Trophoblast cell (in vitro differentiated cells and primary cell): Measurements from ENCODE around the gene UFM1.

Source experiments
- DNase-seq, 2 donors: peaks; one replicate each; pipeline ENCODE4 v3.0.0-alpha.2; 2016
- H2AFZ ChIP-seq: 2 replicates; pipeline ENCODE4 v1.6.1; 2013; ENCODE audit warnings: low read length, moderate library complexity, mild to moderate bottlenecking; ENCODE audit not compliant: insufficient read depth, poor library complexity
- H2AK5ac ChIP-seq: 2 replicates; pipeline ENCODE4 v1.6.1; 2013; ENCODE audit warnings: mild to moderate bottlenecking, low read length
- H2BK120ac ChIP-seq: 2 replicates; pipeline ENCODE4 v1.6.1; 2013; ENCODE audit warnings: low read length, mild to moderate bottlenecking, moderate library complexity; ENCODE audit not compliant: insufficient read depth, poor library complexity
- H2BK12ac ChIP-seq: 2 replicates; pipeline ENCODE4 v1.6.1; 2013; ENCODE audit warnings: mild to moderate bottlenecking, low read length, moderate library complexity
- H2BK5ac ChIP-seq: 2 replicates; pipeline ENCODE4 v1.6.1; 2013; ENCODE audit warnings: low read length, low read depth, moderate library complexity, mild to moderate bottlenecking; ENCODE audit not compliant: poor library complexity
- H3K14ac ChIP-seq: 2 replicates; pipeline ENCODE4 v1.6.1; 2013; ENCODE audit warnings: mild to moderate bottlenecking, low read length
- H3K18ac ChIP-seq: 2 replicates; pipeline ENCODE4 v1.6.1; 2013; ENCODE audit warnings: mild to moderate bottlenecking, low read length
- H3K23ac ChIP-seq: 2 replicates; pipeline ENCODE4 v1.6.1; 2013; ENCODE audit warnings: low read length
- H3K27ac ChIP-seq: 2 replicates; pipeline ENCODE4 v1.5.1; 2013; ENCODE audit warnings: low read depth, mild to moderate bottlenecking, inconsistent platforms, low read length, moderate library complexity
- H3K27me3 ChIP-seq: 2 replicates; pipeline ENCODE4 v1.6.1; 2013; ENCODE audit warnings: inconsistent platforms, mild to moderate bottlenecking, low read length, moderate library complexity; ENCODE audit not compliant: insufficient read depth
- H3K36me3 ChIP-seq, 2 experiments: 1 replicate in 1 of 2; 2 replicates in 1 of 2; pipeline ENCODE4 v1.6.1; 2013; ENCODE audit warnings: low read length in 2 of 2, mild to moderate bottlenecking in 2 of 2, moderate library complexity in 1 of 2; ENCODE audit not compliant: insufficient read depth in 2 of 2, control insufficient read depth in 1 of 2
- H3K4ac ChIP-seq: 2 replicates; pipeline ENCODE4 v1.6.1; 2013; ENCODE audit warnings: low read depth, mild to moderate bottlenecking, low read length, moderate library complexity
- H3K4me1 ChIP-seq, 2 experiments: 1 replicate in 1 of 2; 2 replicates in 1 of 2; pipeline ENCODE4 v1.6.1; 2013; ENCODE audit warnings: low read length in 2 of 2, mild to moderate bottlenecking in 2 of 2, moderate library complexity in 1 of 2; ENCODE audit not compliant: insufficient read depth in 2 of 2, control insufficient read depth in 1 of 2
- H3K4me2 ChIP-seq: 2 replicates; pipeline ENCODE4 v1.6.1; 2013; ENCODE audit warnings: inconsistent platforms, mild to moderate bottlenecking, low read length, moderate library complexity
- H3K4me3 ChIP-seq: 2 replicates; pipeline ENCODE4 v1.5.1; 2013; ENCODE audit warnings: mild to moderate bottlenecking, low read depth, low read length, inconsistent platforms
- H3K79me1 ChIP-seq: one replicate; pipeline ENCODE4 v1.6.1; 2013; ENCODE audit warnings: low read length
- H3K79me2 ChIP-seq: 2 replicates; pipeline ENCODE4 v1.6.1; 2013; ENCODE audit warnings: low read length, mild to moderate bottlenecking; ENCODE audit not compliant: control insufficient read depth, insufficient read depth, poor library complexity
- H3K9ac ChIP-seq: 2 replicates; pipeline ENCODE4 v1.6.1; 2013; ENCODE audit warnings: mild to moderate bottlenecking, low read length
- H3K9me3 ChIP-seq: 2 replicates; pipeline ENCODE4 v1.6.1; 2013; ENCODE audit warnings: low read depth, mild to moderate bottlenecking, control low read depth, inconsistent platforms, low read length; ENCODE audit not compliant: insufficient read depth
- H4K12ac ChIP-seq: 2 replicates; pipeline ENCODE4 v1.6.1; 2013; ENCODE audit warnings: low read depth, mild to moderate bottlenecking, low read length, moderate library complexity
- H4K8ac ChIP-seq: 2 replicates; pipeline ENCODE4 v1.6.1; 2013; ENCODE audit warnings: low read depth, mild to moderate bottlenecking, low read length, moderate library complexity
- H4K91ac ChIP-seq: one replicate; pipeline ENCODE4 v1.6.1; 2013; ENCODE audit warnings: low read depth, mild to moderate bottlenecking, low read length, moderate library complexity
- WGBS: extraction: QIAGEN DNeasy Blood & Tissue Kit; methylation state at CpG from one replicate; pipeline ENCODE4 v1.1.7; 2013; ENCODE audit warnings: missing lambda C conversion rate; ENCODE audit not compliant: insufficient read length, insufficient coverage; ENCODE audit errors: extremely low coverage; 5-methylcytosine and 5-hydroxymethylcytosine counted together

Gene UFM1

GRCh38 chr13:38328699-38329098 is 21.0 kb upstream of the UFM1 start:
- H3K4me1 ChIP-seq: no peaks in the 10 kb centered on the region

DNA sequence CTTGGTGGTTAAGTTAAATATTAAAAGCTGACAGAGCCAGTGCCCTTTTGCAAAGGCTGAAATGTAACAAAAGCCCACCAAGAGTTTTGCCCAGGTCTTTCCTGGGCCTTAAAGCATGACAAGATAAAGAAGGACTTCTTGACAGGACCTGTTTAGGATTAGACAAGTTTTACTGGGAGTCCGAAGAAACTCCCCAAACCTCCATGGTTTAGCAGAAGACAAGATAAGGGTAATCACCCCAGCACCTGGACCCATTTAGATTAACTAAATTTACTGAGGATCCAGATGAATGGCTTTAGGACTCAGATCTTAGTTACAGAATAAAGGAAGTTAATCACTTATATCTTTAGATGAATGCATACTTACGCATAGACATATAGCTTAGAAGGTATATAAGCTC is 14.8 kb upstream of the UFM1 start:
- no peaks in the 10 kb centered on the region for H3K9me3 ChIP-seq
- no peaks in the 10 kb centered on the region for H3K79me1 ChIP-seq
- H2BK12ac ChIP-seq: no peak overlapping the region
- no peak overlapping the region for H3K4ac ChIP-seq
- no peaks in the 10 kb centered on the region for H3K4me1 ChIP-seq
- no peak overlapping the region for H3K9ac ChIP-seq
- H2AK5ac ChIP-seq: no peak overlapping the region
- H3K18ac ChIP-seq: no peak overlapping the region
- H3K79me2 ChIP-seq: no peaks in the 10 kb centered on the region
- H4K91ac ChIP-seq: no peak overlapping the region
- no peak overlapping the region for H2BK5ac ChIP-seq
- no peak overlapping the region for H3K23ac ChIP-seq
- H3K14ac ChIP-seq: no peak overlapping the region
- no peak overlapping the region for H2BK120ac ChIP-seq
- WGBS: no CpG with 5 or more reads among the region's 2 CpGs
- H3K4me3 ChIP-seq: no peak overlapping the region
- H3K36me3 ChIP-seq: no peaks in the 10 kb centered on the region
- H2AFZ ChIP-seq: no peak overlapping the region
- DNase-seq: no peak
- H4K12ac ChIP-seq: no peak overlapping the region
- no peak overlapping the region for H3K4me2 ChIP-seq
- H4K8ac ChIP-seq: no peak overlapping the region
- H3K27me3 ChIP-seq: no peaks in the 10 kb centered on the region
- no peak overlapping the region for H3K27ac ChIP-seq

More at GRCh38 chr13:38328699-38329098, 21.0 kb upstream of the UFM1 start:
- Histone ChIP-seq H2BK5ac (no peak overlapping the region), H3K9me3 (no peaks in the 10 kb centered on the region), H4K91ac (no peak overlapping the region), H3K79me2 (no peaks in the 10 kb centered on the region), H3K27ac (no peak overlapping the region), H4K12ac (no peak overlapping the region), H4K8ac (no peak overlapping the region), H3K18ac (no peak overlapping the region), H3K14ac (no peak overlapping the region), H3K9ac (no peak overlapping the region), H3K4me3 (no peak overlapping the region), H2BK12ac (no peak overlapping the region), H3K4ac (no peak overlapping the region), H3K79me1 (no peaks in the 10 kb centered on the region), H2AK5ac (no peak overlapping the region), H3K4me2 (no peak overlapping the region), H3K36me3 (peaks cover 0 to 2% of the 10 kb centered on the region in 2 experiments), H3K23ac (no peak overlapping the region), H3K27me3 (no peaks in the 10 kb centered on the region), H2BK120ac (no peak overlapping the region), H2AFZ (no peak overlapping the region)
- no peak for DNase-seq
- no CpG with 5 or more reads among the region's 2 CpGs for WGBS

DNA sequence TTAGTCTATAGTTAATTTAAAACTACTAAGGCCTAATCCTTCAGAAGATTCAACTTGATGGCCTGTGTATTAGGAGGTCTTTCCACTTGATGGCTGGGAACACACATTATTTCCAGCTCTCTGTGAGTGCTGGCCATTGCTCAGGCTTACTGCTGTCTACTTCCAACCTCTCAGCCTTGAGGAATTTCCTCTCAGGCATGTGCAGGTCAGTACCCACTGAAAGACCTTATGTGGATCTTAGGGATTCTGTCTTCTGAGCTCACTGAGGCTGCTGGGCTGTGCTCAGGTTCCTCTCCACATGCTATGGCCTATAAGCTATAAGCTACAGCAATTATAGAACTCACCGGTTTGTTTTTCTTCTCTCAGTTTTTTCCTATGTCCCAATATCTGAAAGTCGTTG is 11.6 kb upstream of the UFM1 start:
- H3K9ac ChIP-seq: no peak overlapping the region
- H2BK120ac ChIP-seq: no peak overlapping the region
- H3K36me3 ChIP-seq: no peaks in the 10 kb centered on the region
- H4K91ac ChIP-seq: no peak overlapping the region
- H4K8ac ChIP-seq: no peak overlapping the region
- H3K14ac ChIP-seq: no peak overlapping the region
- H2AFZ ChIP-seq: no peak overlapping the region
- no peak overlapping the region for H3K4me2 ChIP-seq
- no peaks in the 10 kb centered on the region for H3K9me3 ChIP-seq
- H3K4me3 ChIP-seq: no peak overlapping the region
- H3K27me3 ChIP-seq: no peaks in the 10 kb centered on the region
- H2BK5ac ChIP-seq: no peak overlapping the region
- DNase-seq: no peak
- H2AK5ac ChIP-seq: no peak overlapping the region
- H3K23ac ChIP-seq: no peak overlapping the region
- no peaks in the 10 kb centered on the region for H3K79me1 ChIP-seq
- H3K27ac ChIP-seq: no peak overlapping the region
- H3K4me1 ChIP-seq: no peaks in the 10 kb centered on the region
- H4K12ac ChIP-seq: no peak overlapping the region
- H3K79me2 ChIP-seq: no peaks in the 10 kb centered on the region
- no CpG with 5 or more reads among the region's 2 CpGs for WGBS
- no peak overlapping the region for H3K18ac ChIP-seq
- H3K4ac ChIP-seq: no peak overlapping the region
- no peak overlapping the region for H2BK12ac ChIP-seq

DNA sequence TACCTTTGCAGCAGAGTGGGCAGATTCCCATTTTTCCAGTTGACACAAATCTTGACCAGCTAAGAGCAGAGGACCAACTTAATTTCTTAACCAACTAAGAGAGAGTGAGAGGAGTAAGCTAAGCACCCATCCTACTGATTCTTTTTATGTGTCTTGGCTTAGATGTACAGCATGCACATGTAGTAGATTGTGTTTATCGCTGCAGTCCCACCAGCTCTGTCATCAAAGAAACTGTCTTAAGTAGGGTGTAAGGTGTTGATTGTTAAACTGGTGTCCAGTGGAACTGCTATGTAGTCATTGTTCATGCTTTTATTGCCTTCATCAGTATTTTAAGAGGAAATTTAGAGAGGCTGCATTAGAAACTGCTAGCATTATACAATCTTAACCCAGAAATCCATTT is 9.0 kb upstream of the UFM1 start:
- Histone ChIP-seq H2BK12ac (no peak overlapping the region), H3K4me2 (no peak overlapping the region), H3K79me1 (no peaks in the 10 kb centered on the region), H2BK5ac (no peak overlapping the region), H3K23ac (no peak overlapping the region), H3K18ac (no peak overlapping the region), H3K4ac (no peak overlapping the region), H2BK120ac (no peak overlapping the region), H3K36me3 (no peaks in the 10 kb centered on the region), H3K14ac (no peak overlapping the region), H3K27ac (no peak overlapping the region), H3K4me1 (no peaks in the 10 kb centered on the region), H4K12ac (no peak overlapping the region), H3K79me2 (no peaks in the 10 kb centered on the region), H3K9me3 (no peaks in the 10 kb centered on the region), H4K91ac (no peak overlapping the region), H2AFZ (no peak overlapping the region), H2AK5ac (no peak overlapping the region), H4K8ac (no peak overlapping the region), H3K9ac (no peak overlapping the region), H3K4me3 (no peak overlapping the region), H3K27me3 (no peaks in the 10 kb centered on the region)
- DNase-seq: no peak
- no CpG with 5 or more reads among the region's 1 CpG for WGBS
